ENCODE measurements around the gene OSGIN1. TPM values are rescaled to one million over a fixed set of nuclear protein-coding genes. Genes with fewer than 3 reads are reported as not detected.

Gene OSGIN1
- total RNA-seq, 1 experiment from 2014 or later, result 1.7 TPM

GRCh38 chr16:83937267-83937666 is 15.8 kb upstream of the OSGIN1 start:
- no peaks in the 10 kb centered on the region for H3K36me3 Mint-ChIP-seq
- no peak overlapping the region for H3K27ac Mint-ChIP-seq
- H3K9me3 Mint-ChIP-seq, result no peaks in the 10 kb centered on the region
- TF ChIP-seq STAT6 (CRISPR knock-in tag; conservative IDR thresholded peaks at IDR 0.05; ENCODE audit: low read depth), result no peak
- H3K27me3 Mint-ChIP-seq (ENCODE audit: low read depth), result no peaks in the 10 kb centered on the region; the same call in 1 of the 2 replicates
- ChIA-PET CTCF (interaction anchor here (1.1 to 1.4 kb wide), 3 partner anchors 11 to 19 kb away, joined by 5 to 7 read pairs (median 5); partner anchors contain the start of gene OSGIN1), POLR2A (no interaction called here)
- ATAC-seq, result no peak
- no peak for DNase-seq (ENCODE audit: low spot score)
- no peak overlapping the region for H3K4me3 Mint-ChIP-seq
- H3K4me1 Mint-ChIP-seq, result peaks cover 7% of the 10 kb centered on the region; the same call in 1 of the 2 replicates

- DNase-seq (ENCODE audit: low spot score), result no peak
- POLR2A ChIA-PET, result no interaction called here
- Mint-ChIP-seq H3K4me3 (no peak overlapping the region), H3K9me3 (no peaks in the 10 kb centered on the region), H3K36me3 (no peaks in the 10 kb centered on the region), H3K27me3 (ENCODE audit: low read depth) (no peaks in the 10 kb centered on the region; the same call in 1 of the 2 replicates), H3K4me1 (peaks cover 7% of the 10 kb centered on the region; the same call in 1 of the 2 replicates), H3K27ac (no peak overlapping the region)
- CTCF ChIA-PET, result interaction anchor here (0.9 kb wide), 1 partner anchor 15 kb away, joined by 4 read pairs; the partner anchor contains the start of gene OSGIN1
- no peak for ATAC-seq
- TF ChIP-seq ATF1 (CRISPR knock-in tag; IDR thresholded peaks at IDR 0.05) (no peak), ERG (CRISPR knock-in tag; IDR thresholded peaks at IDR 0.05) (no peak), CBFB (CRISPR knock-in tag; IDR thresholded peaks at IDR 0.05; ENCODE audit: low read depth) (no peak), MXD4 (CRISPR knock-in tag; IDR thresholded peaks at IDR 0.05; ENCODE audit: borderline replicate concordance) (no peak), ATF6 (CRISPR knock-in tag; IDR thresholded peaks at IDR 0.05) (no peak), STAT6 (CRISPR knock-in tag; conservative IDR thresholded peaks at IDR 0.05; ENCODE audit: low read depth) (no peak), USF2 (CRISPR knock-in tag; IDR thresholded peaks at IDR 0.05) (no peak), NR3C1 (CRISPR knock-in tag; conservative IDR thresholded peaks at IDR 0.05; ENCODE audit: low read depth) (no peak), ELF4 (CRISPR knock-in tag; IDR thresholded peaks at IDR 0.05; ENCODE audit: low read depth) (no peak), PREB (CRISPR knock-in tag; IDR thresholded peaks at IDR 0.05; ENCODE audit: borderline replicate concordance) (no peak)
Measured at GRCh38 chr16:83937922-83938885, 14.8 kb upstream of the OSGIN1 start.

All from WTC11 (cell line).